GM18858 (cell line): ENCODE results near the gene TSHZ2.

ENCODE experiments used
- ATAC-seq: cut with Tn5 transposase; IDR thresholded peaks from one replicate; pipeline ENCODE4 v1.9.1; 2021; ENCODE audit not compliant: unreplicated experiment

TSHZ2 gene

DNA sequence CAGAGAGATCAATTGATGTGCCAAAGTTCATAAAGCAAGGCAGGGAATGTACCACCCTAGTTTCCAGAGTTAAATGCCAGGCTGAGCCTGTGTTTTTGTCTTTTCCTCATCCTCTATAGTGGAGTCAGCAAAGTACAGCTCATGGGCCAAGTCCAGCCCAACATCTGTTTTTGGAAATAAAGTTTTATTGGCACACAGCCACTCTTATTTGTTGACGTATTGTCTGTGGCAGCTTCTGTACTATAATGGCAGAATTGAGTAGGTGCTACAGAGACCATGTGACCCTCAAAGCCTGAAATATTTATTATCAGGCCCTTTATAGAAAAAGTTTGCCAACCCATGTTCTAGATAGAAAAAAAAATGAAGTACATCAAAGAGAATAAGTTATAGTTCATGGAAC, 187.0 kb downstream of the TSHZ2 start:
- no peak for ATAC-seq

DNA sequence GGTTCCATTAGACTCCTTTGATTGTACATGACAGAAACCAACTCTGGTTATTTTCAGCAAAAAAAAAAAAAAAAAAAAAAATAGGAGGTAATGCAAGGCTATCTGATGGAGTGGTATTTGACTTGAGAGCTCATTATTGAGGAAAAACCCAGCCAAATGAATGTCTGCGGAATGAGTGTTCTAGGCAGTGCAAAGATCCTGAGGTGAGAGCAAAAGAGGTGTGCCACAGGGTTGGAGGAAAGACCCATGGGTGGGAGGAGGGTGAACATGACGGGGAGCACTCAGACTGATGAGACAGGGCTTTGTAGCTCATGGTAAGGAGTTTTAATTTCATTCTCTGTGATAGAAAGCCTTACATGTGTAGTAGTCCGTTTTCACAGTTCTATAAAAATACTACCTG, 188.9 kb downstream of the TSHZ2 start:
- no peak for ATAC-seq

DNA sequence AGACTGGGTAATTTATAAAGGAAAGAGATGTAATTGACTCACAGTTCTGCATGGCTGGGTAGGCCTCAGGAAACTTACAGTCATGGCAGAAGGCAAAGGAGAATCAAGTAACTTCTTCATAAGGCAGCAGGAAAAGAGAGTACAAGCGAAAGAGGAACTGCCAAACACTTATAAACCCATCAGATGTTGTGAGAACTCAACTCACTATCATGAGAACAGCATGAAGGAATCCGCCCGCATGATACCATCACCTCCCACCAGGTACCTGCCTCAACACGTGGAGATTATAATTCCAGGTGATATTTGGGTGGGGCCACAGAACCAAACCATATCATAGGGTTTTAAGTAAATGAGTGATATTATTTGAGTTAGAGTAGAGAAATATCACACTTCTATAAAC, 189.3 kb downstream of the TSHZ2 start:
- ATAC-seq: no peak

DNA sequence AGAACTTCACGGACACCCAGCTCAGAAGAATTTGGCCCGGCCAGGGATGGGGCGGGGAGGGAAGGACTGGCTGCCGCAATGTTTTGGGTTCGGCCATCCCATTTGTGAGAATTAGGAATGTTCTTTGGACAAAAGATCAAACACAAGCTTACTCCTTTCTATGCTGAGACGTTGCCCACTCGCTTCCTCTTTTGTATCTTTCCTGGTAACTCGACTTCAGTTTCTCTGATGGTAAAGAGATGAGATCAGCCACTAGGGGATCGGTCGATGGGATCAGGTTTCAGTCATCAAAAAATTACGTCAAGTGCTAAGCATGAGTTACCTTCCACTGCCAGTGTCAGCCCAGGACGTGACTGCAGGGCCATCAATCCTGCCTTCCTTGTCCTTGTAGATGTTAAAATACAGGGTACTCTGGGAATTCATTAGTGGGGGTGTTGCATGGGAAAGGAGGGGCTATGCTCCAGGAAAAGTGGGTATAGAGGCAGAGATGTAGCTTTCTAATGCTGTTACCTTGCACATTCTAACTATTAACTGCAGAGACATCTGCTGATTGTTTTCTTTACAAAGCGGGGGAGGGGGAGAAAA, 190.2 kb downstream of the TSHZ2 start:
- no peak for ATAC-seq

DNA sequence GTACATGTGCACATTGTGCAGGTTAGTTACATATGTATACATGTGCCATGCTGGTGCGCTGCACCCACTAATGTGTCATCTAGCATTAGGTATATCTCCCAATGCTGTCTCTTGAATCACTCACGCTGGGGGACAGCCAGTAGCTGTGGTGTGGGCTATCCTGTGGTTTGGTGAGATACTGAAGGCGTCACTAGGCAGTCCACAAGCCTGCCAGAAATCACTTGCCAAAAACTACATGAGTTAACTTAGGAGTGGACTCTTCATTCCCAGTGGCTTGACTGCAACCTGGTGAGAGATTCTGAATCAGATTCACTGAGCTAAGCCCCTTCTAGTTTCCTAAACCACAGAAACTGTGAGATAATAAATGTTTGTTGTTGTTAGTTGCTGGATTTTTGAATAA, 191.3 kb downstream of the TSHZ2 start:
- ATAC-seq: no peak

DNA sequence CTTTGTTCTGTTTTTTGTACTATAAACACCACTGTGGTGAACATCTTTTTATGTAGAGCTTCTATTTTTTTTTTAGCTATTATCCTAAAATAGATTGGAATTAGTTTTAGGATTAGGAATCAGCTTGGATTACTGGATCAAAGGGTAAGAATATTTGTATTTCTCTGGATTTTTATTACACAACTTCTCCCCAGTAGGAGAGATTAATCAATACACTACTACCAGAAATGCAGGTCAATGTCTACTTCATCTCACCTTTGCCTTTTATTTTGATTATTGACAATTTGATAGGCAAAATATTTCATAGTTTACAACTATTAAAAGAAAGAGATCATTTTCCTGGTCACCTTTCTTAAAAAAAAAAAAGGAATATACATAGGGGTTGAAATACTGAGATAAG, 191.9 kb downstream of the TSHZ2 start:
- no peak for ATAC-seq

DNA sequence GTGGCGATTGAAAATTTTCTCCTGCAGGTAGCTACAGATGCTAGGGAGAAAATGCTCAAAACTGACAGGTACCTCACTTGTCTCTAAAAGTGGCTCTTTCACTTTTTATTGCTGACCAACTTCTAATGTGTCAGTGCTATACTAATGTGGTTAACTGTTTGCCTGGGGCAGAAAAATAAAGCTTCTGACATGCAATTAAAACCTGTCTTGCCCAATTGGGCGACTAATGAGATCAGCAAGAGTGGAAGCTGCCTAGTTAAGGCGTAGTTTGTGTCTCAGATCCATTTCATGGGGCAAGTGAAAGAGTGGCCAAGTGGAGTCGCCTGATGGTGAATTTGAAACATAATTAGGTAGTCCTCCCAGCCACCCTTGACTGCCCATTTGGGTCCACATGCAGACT, 193.3 kb downstream of the TSHZ2 start:
- ATAC-seq: no peak

DNA sequence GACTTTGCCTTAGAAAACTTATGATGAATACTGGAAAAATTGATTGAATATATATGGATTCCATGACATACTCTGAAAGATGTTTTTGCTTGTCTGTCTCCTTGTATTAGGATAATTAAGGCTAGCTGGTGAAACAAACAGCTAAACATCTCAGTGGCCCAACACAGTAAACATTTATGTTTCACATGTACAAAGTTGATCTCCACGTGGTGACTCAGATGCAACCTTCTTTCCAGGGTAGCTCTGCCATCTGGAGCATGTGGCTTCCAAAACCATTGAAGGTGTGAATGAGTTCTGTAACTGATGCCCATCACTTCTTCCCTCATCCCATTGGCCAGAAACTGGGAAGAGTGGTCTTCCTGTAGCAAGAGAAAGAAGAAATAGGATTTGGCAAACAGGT, 196.3 kb downstream of the TSHZ2 start:
- ATAC-seq: no peak

DNA sequence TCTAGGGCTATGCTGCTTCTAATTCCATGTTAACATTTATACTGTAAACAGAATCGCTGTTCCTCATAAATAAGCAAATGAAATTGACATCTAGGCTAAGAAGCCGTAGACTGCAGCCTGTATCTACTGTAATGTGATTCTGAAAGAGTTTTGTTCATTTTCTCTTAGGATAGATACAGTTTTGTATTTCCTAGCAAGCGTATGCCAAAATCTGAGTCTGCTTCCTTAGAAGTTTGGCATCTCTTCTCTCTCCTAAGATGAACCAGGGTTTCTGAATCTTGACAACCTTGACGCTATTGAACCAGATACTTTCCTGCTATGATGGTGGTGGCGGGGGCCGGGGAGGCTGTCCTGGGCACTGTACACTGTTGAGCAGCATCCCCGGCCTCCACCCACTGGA, 198.0 kb downstream of the TSHZ2 start:
- no peak for ATAC-seq

DNA sequence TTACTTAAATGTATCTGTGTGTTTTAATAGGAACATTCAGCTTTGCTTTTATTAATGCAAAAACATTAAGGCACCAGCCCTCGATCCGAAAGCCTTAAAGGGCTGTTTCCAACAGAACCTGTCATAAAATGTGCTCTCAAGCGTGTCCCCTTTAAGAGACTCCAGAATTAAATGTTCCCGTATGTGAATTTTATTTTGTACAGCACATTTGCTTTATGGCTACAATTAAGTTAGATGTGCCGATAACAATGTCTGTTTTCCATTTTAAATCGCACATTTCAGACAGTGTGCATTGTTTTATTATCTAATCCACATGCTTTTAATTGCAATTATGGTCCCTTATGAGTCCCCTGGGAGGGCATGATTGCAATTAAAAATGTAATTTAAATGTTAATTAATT, 198.9 kb downstream of the TSHZ2 start:
- no peak for ATAC-seq

DNA sequence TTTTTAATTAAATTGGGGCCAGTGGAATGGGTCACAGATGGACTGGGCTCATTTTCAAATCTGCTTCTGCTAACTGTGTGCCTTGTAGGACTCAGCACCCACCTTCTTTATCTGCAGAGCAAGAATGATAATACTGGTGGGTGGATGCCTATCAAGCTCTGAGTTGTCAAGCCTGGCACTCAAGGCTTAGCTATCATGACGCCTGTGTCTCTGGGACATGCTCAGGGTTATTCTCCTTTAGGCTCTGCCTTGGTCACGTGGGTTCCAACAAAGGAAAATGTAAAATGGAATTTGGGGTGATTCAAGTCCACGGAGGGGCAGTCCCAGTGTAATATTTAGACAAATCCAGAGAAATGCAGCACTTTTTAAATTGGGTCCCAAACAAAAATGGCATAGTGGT, 202.3 kb downstream of the TSHZ2 start:
- ATAC-seq: no peak

DNA sequence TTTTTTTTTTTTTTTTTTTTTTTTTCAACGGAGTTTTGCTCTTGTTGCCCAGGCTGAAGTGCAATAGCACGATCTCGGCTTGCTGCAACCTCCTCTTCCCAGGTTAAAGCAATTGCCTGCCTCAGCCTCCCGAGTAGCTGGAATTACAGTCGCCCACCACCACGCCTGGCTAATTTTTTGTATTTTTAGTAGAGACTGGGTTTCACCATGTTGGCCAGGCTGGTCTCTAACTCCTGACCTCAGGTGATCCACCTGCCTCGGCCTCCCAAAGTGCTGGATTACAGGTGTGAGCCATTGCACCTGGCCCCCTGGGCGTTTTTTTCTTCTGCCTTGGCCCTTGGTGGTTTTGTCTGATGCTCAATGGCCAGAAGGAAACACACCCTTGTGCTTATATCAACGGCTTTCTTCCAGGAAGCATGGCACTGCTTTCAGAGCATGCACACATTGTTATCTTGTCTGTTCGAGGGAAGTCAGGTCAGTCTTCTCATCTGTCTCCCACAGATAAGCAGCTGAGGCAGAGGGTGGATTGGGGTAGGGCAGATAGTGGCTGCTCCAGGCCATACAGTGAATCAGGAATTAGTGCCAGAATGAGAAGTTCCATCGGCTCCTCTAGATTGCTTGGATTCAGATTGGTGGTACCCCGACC, 203.1 kb downstream of the TSHZ2 start:
- ATAC-seq: no peak

DNA sequence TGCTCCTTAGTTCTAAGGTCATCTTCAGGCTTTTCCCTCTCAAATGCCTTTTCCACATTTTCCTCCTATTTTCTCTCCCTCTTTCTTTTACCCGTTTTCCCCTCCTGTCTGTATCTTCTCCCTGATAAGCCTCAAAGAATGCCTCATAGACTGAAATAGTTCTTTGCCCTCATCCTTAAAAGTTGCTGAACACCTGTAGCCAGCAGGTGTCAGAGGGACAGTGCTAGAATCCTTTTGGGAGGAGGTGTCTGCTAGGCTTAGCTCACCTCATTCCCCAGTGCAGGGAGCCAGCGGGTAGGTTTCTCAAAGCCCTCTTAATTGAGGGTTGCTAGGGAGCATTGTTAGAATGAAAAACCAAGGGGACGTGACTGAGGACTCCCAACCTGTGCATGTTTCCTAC, 204.0 kb downstream of the TSHZ2 start:
- no peak for ATAC-seq

DNA sequence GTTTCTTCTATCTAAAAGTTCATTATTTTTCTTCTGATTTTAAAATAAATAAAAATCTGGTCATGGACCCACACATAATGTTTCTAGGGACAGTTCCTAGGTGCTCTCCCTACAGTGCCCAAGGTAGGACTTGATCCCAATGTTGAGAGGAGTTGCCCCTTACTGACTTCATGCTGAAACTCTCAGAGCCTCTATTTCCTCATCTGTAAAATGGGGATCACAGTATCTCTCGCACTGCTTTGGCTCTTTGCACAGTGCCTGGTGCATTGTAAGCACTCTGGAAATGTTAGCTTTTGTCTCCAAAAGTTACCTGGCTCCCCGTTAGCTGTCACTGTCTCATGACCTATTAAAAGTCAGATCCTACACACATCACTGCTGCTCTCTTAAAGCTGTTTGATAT, 205.5 kb downstream of the TSHZ2 start:
- no peak for ATAC-seq

DNA sequence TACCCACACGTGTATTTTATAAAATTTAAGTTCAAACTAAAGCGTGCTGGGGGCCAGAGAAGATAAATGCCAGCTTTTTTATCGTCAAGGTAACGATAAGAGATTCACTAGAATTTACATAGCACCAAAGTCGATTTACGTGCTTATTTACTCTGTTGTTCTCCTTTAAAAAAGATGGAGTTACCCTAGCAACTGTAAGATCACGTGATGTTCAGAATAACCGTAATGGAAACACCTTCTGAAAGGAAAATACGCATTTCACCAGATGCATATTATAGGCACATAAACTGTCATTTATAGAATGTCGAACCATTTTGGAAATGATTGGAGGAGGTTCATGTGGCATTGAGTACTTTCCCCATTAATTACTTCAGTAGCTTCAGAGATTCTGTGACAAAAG, 207.6 kb downstream of the TSHZ2 start:
- ATAC-seq: no peak

DNA sequence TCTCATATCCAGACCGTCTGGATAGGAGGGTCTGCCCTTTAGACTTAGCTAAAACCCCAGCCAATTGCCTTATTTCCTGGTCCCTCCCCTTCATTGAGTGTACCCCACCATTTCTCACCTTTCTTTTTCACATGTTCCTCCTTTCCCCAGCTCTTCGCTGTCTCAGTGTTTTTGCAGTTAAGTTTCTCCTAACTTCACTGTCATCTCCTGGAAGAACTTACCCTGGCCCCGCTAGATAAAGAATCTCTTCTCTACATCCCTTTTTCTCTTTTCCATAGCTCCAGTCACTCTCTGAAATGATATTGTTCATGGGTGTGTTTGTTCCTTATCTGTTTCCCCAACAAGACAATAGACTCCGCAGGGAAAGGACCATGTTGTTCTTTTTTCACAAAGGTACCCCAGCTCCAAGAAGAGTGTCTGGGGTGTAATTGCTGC, 208.8 kb downstream of the TSHZ2 start:
- ATAC-seq: no peak

DNA sequence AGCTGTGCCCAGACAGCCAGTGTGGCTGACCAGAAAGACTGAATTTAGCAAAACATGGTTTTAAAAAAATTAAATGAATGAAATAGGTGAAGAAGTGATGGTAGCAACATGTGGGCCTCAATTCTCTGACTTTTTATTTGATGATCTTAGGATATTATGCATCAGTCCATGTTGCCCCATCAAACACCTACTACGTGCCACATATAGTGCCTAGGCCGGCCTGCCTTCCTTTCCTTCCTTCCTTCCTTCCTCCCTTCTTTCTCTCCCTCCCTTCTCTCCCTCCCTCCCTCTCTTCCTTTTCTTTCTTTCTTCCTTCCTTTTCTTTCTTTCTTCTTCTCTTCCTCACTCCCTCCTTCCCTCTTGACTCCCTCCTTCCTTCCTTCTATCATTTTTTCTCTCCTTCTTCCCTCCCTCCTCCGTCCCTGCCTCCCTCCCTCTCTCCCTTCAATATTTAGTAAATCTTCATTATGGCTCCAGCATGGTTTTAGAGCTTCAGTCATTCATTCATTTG, 209.8 kb downstream of the TSHZ2 start:
- ATAC-seq: no peak

DNA sequence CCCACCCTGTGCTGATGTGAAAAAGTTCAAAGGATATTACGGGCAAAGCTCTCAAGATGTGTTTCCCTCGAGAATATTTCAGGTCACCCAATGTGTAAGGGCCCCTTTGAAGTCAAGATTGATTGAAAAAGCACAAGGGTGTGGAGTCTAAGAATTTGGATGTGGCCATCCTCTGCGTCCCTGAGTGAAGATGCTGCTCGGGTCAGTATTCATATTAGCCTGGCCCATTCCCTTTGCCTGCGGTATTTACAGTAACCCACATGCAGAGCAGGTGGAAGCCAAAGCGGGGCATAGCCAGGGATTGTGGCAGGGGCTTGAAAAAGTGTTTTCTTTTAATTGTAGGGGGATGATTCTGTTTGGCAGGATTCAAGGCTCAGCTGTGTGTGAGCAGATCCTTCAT, 211.0 kb downstream of the TSHZ2 start:
- no peak for ATAC-seq

DNA sequence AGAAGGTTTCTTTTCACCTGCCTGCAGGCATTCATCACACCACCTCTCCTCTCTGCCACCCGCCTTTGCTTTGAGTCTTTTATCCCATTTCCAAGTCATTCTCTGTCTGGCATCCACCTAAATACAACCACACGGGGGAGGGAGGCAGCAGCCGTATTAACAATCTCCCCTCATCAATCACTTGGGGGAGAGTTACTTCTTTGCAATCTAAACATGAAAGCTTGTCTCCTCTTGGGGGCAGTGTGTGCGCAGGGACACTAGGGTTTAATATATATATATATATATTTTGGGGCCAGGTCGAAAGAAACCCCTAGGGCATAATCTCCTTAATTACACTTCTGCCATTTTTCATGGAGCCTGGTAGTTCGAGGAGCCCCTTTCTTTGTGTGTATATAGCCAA, 214.5 kb downstream of the TSHZ2 start:
- ATAC-seq: no peak

DNA sequence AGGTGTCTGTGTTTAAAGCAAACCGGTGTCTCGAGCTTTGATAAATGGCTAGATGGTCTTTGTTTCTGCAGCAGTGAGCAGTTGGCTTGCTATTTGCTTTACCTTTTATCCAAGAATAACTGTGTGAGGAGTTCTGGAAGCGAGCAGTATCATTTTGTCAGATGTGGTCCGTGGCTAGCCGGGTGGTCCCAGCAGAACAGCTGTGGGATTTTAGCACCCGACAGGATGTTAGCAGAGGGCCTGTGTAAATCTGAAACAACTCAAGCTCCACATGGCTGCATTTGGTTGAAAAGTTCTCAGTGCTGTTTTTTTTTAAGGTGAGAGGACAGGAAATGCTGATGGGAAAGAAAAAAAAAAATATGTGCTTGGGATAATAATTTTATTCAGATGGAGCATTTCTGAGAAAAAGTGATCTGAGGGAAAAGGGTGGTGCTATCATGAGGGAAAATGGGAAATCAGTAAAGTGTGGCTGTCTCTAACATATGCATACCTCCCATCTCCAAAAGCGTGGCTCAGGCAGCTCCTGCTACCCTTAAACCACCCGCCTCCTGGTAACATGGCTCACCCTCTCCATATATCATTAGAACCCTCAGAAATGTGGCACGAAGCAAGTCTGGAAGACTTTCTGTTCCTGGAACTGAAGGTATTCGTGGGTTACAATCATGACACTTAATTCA, 215.4 kb downstream of the TSHZ2 start:
- ATAC-seq: no peak

DNA sequence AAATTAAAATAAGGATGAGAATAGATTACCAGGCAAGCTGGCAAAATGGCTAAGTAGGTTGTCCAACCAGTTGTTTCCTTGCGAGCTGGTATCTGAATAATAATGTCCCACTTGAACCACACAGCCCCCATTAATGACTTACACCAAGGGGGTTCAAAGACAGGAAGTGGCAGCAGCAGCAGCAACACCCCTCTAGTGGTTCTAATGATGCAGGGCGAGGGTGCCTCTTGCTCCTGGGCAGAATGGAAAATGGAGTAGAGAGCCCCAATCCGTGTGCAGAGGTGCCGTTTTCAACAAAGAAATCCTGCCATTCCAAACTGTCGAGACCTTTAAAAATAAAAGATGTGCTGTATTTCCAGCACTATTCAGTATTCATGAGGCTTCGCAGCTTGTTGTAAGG, 218.1 kb downstream of the TSHZ2 start:
- no peak for ATAC-seq

DNA sequence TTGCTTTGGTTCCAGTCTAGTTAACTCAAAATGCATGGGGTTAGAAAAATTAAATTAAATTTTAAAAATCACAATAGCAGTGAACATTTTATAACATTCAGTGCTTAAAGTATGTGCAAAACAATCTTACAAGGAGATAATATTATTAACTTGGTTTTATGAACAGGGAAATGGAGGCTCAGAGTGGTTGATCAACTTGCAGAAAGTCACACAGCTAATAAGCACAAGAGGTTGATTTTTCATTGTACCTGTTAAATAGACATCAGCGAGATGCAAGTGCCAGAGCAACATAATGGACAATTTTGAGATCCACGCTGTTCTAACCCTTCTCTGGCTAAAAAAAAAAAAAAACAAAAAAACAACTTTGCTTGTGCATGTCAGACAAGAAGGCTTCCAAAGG, 219.8 kb downstream of the TSHZ2 start:
- no peak for ATAC-seq
